D721Med (cell line): Measurements from ENCODE around the gene MYO16.

Experiments
- DNase-seq: peaks from one replicate; pipeline ENCODE4 v3.0.0; 2011; ENCODE audit warnings: low spot score; ENCODE audit not compliant: insufficient read length
- FAIRE-seq: peaks from 2 replicates; lab custom pipeline; 2011; peaks lifted over from hg19 to GRCh38; lab: Jason Lieb, UNC
- TF ChIP-seq, protein P1 (sequence below): IDR thresholded peaks from 2 replicates; pipeline ENCODE4 v1.5.1; 2012; ENCODE audit warnings: mild to moderate bottlenecking, control low read depth; ENCODE audit not compliant: insufficient read depth; ENCODE audit errors: missing control alignments

The MYO16 gene

DNA sequence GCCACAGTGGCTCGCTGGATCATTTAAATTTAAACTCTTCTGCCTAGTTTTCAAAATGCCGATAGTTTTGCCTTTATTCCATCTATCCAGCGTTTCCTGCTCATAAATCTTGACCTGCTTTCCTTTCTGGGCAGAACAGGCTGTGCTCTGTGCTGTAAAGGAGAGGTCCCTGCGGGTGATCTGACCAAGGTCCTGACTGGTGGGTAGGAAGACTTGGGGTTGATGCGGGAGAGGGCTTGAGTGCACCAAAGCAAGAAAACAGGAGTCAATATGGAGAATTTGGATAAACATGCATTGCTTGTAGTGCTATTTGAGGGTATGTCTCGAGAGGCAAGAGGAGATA is 533.6 kb downstream of the MYO16 start:
- no peak for FAIRE-seq
- TF ChIP-seq, protein P1, sequence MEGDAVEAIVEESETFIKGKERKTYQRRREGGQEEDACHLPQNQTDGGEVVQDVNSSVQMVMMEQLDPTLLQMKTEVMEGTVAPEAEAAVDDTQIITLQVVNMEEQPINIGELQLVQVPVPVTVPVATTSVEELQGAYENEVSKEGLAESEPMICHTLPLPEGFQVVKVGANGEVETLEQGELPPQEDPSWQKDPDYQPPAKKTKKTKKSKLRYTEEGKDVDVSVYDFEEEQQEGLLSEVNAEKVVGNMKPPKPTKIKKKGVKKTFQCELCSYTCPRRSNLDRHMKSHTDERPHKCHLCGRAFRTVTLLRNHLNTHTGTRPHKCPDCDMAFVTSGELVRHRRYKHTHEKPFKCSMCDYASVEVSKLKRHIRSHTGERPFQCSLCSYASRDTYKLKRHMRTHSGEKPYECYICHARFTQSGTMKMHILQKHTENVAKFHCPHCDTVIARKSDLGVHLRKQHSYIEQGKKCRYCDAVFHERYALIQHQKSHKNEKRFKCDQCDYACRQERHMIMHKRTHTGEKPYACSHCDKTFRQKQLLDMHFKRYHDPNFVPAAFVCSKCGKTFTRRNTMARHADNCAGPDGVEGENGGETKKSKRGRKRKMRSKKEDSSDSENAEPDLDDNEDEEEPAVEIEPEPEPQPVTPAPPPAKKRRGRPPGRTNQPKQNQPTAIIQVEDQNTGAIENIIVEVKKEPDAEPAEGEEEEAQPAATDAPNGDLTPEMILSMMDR, result no peak
- DNase-seq, result no peak

DNA sequence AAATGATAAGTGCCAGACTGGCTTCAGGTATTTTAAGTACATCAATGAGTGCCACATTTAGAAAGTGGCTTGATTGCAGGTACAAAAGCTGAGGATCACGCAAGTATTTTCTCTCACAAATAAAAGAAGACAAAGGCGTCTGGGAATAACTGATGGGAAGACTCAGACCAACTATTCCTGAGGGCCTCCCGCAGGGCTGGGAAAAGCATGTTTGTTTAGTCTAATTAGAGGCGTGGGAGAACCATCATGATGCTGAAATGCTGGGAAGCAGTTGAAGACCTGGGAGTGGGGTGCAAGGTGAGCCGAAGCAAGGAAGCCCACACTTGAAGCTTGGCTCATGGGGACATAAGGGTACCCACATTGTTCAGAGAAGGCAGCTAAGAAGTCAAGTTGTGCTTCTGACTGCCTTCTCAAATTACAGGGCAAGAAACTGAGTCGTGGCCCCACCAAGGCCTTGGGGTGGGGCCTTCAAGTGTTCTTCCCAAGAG is 536.0 kb downstream of the MYO16 start:
- TF ChIP-seq, protein P1, result no peak
- FAIRE-seq, result no peak
- DNase-seq, result no peak

DNA sequence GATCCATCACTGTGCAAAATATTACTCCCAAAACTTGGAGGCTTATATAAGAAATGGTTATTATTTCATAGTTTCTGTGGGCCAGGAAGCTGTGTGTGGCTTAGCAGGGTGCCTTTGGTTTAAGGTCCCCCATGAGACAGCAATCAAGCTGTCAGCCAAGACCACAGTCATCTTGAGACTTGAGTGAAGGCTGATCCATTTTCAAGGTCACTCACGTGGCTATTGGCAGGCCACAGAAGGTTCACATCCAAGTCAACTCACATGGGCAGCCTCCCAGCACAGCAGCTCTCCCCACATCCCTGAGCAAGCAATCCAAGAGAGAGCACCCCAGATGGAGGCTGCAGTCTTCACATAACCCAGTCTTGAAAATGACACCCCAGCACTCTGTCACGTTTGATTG is 537.4 kb downstream of the MYO16 start:
- TF ChIP-seq, protein P1, result no peak
- DNase-seq, result no peak
- no peak for FAIRE-seq

- no peak for FAIRE-seq
- TF ChIP-seq, protein P1, result no peak
- DNase-seq, result no peak
Observed at GRCh38 chr13:109172136-109172535, 542.7 kb downstream of the MYO16 start.

DNA sequence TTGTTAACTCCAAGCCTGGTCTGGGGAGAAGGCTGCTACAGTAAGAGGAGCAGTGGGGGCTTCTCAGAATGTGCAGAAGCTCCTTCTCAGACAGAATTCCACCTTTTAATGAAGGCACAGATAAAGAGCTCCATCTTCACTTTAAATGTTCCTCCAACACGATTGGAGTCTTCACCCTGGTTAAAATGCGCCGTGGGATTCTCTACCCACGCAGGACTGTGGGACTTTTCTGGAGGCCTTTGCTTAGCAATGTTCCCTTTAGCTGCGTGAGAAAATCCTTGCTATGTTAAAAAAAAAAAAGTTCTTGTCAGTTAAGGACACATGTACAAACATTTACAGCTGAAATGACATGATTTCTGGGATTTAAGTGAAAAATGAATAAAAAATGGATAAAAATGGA is 546.3 kb downstream of the MYO16 start:
- no peak for FAIRE-seq
- DNase-seq, result no peak
- TF ChIP-seq, protein P1, result no peak

- no peak for DNase-seq
- FAIRE-seq, result no peak
- TF ChIP-seq, protein P1, result no peak
Observed at GRCh38 chr13:109180905-109181425, 551.6 kb downstream of the MYO16 start.

- no peak for FAIRE-seq
- DNase-seq, result no peak
- TF ChIP-seq, protein P1, result no peak
Observed at GRCh38 chr13:109182777-109183465, 553.5 kb downstream of the MYO16 start.
